Smooth muscle cell of the pulmonary artery (primary cell): ENCODE results near the gene SNTN. TPM values are rescaled to one million over a fixed set of nuclear protein-coding genes. Genes with fewer than 3 reads are reported as not detected.

ENCODE experiments used
- total RNA-seq: library from RNA; depleted of rRNA; stranded (reverse); fragments of >200 nt; gene quantifications from 2 replicates; pipeline ENCODE4 v1.2.3, GENCODE V29; 2014

The SNTN gene
- total RNA-seq, result not detected in 2 replicates

GRCh38 chr3:63652066-63652725, at the start of gene SNTN:
SNTN (plus strand) TSS chr3:63652675; CDS start chr3:63652688, 13 bp downstream.

Other genes with a start within 250 kb of the SNTN start
- not detected in 2 replicates for gene C3orf49, start 166.6 kb downstream of the SNTN start, total RNA-seq
- gene THOC7, start 211.1 kb downstream of the SNTN start, total RNA-seq, result 34.1 and 43.2 TPM in 2 replicates
- 10.5 and 12.2 TPM in 2 replicates for gene ATXN7, start 211.2 kb downstream of the SNTN start, total RNA-seq